Skeletal muscle satellite cell (primary cell): ENCODE data around the gene SLC48A1.
"Not testable (repeated sequence)": the region's sequence is repeated elsewhere in the genome, so short reads cannot be mapped to it uniquely, and the experiment has no call there.

ENCODE experiments used
- H3K27me3 ChIP-seq: 2 replicates; pipeline ENCODE4 v1.7.0; 2013; ENCODE audit warnings: low read length; ENCODE audit not compliant: control insufficient read depth, insufficient read depth
- H3K36me3 ChIP-seq: 2 replicates; pipeline ENCODE4 v1.7.0; 2013; ENCODE audit warnings: mild to moderate bottlenecking, control low read depth, low read length; ENCODE audit not compliant: insufficient read depth
- H3K4me1 ChIP-seq: 2 replicates; pipeline ENCODE4 v1.7.0; 2013; ENCODE audit warnings: low read length; ENCODE audit not compliant: control insufficient read depth, insufficient read depth
- H3K4me2 ChIP-seq: 2 replicates; pipeline ENCODE4 v1.7.0; 2013; ENCODE audit warnings: mild to moderate bottlenecking, low read length
- H3K4me3 ChIP-seq: 2 replicates; pipeline ENCODE4 v1.7.0; 2013; ENCODE audit warnings: low read length
- H3K9ac ChIP-seq: 2 replicates; pipeline ENCODE4 v1.7.0; 2013; ENCODE audit warnings: mild to moderate bottlenecking, low read depth, low read length, moderate library complexity
- H3K9me3 ChIP-seq: replicated peaks from 2 replicates; pipeline ENCODE4 v1.7.0; 2013; ENCODE audit warnings: mild to moderate bottlenecking, control low read depth, low read length

SLC48A1 gene

DNA sequence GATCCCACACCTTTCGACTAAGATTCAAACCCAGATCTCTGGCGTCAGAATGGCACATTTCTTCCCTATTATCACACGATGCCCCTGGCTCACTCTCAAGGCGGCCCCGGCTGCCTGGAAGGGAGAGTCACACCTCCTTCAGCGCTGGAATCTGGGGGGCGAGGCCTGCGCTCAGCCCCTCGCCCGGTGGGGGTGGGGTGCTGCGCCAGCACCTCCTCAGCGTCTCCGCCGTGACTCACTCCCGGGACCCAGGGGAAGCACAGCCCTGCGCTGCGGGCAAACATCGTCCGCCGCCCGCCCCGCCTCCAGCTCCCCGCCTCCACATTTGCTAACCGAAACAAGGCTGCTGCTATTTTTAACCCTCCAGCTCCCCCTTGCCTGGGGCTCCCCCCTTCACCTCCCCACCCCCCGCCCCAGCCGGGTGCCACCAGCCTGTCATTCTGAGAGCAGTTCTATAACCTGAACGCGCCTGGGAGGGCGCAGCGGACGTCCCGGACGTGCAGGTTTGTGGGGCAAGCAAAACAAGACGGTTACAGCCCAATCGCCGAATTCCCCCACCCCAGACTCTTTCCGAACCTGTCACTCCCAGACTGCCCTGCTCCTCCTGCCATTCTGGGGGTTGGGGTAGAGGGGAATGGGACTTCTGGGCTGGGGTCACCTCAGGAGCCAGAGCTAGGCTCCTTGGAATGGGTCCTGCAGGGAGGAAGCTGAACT is 39.9 kb downstream of the SLC48A1 start:
- peak overlapping the region; percentile 90 for H3K4me2 ChIP-seq
- peak overlapping the region; percentile 66 for H3K4me3 ChIP-seq
- H3K9me3 ChIP-seq: no peaks in the 10 kb centered on the region
- H3K4me1 ChIP-seq: peaks cover 93% of the 10 kb centered on the region
- peaks cover 25% of the 10 kb centered on the region for H3K36me3 ChIP-seq
- H3K9ac ChIP-seq: peak overlapping the region; percentile 80
- H3K27me3 ChIP-seq: no peaks in the 10 kb centered on the region

GRCh38 chr12:47813511-47814196 is 40.6 kb downstream of the SLC48A1 start:
- H3K4me3 ChIP-seq: peak overlapping the region; percentile 66
- H3K4me1 ChIP-seq: peaks cover 93% of the 10 kb centered on the region
- no peaks in the 10 kb centered on the region for H3K27me3 ChIP-seq
- H3K4me2 ChIP-seq: peak overlapping the region; percentile 90
- H3K9me3 ChIP-seq: no peaks in the 10 kb centered on the region
- peak overlapping the region; percentile 74 for H3K9ac ChIP-seq
- H3K36me3 ChIP-seq: peaks cover 24% of the 10 kb centered on the region

DNA sequence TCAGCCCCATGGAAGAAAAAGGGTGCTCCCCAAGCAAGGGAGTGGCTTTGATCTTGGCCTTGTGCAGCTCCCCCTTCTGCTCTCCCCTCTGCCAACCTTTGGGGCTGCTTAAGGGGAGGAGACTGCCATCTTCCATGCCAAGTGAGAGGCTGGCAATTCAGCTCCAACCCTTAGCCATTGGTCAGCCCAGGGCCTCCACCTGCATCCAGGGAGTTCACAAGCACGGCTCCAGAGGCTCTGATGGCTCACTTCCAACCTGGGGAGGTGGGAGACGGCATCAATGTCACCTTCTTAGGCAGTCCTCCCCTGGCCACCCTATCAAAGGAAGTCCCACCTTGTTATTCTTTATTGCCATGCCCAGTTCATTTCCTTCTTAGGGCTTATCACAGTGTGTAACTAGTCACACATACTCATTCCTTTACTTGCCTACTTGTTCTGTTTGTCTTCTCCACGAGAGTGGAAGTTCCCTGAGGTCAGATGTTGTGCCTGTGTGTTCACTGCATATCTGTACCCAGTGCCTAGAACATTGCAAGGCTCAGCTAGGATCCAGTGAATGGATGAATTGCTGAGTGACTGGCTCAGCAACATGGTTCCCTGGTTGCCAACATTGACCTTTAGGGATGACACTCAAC is 41.6 kb downstream of the SLC48A1 start:
- H3K27me3 ChIP-seq: no peaks in the 10 kb centered on the region
- no peaks in the 10 kb centered on the region for H3K9me3 ChIP-seq
- peaks cover 86% of the 10 kb centered on the region for H3K4me1 ChIP-seq
- peak overlapping the region; percentile 90 for H3K4me2 ChIP-seq
- no peak overlapping the region for H3K4me3 ChIP-seq
- peak overlapping the region; percentile 74 for H3K9ac ChIP-seq
- peaks cover 24% of the 10 kb centered on the region for H3K36me3 ChIP-seq

- H3K4me3 ChIP-seq, H3K9ac ChIP-seq, H3K4me2 ChIP-seq, H3K9me3 ChIP-seq, H3K27me3 ChIP-seq: not testable (repeated sequence)
- Histone ChIP-seq H3K4me1 (peaks cover 79% of the 10 kb centered on the region), H3K36me3 (peaks cover 24% of the 10 kb centered on the region)
These were observed 42.4 kb downstream of the SLC48A1 start for GRCh38 chr12:47815447-47815846.

- peaks cover 13% of the 10 kb centered on the region for H3K36me3 ChIP-seq
- peak overlapping the region; percentile 92 for H3K9ac ChIP-seq
- peak overlapping the region; percentile 96 for H3K4me3 ChIP-seq
- H3K9me3 ChIP-seq: no peaks in the 10 kb centered on the region
- H3K4me2 ChIP-seq: peak overlapping the region; percentile 98
- no peaks in the 10 kb centered on the region for H3K27me3 ChIP-seq
- peaks cover 77% of the 10 kb centered on the region for H3K4me1 ChIP-seq
These were observed 43.6 kb downstream of the SLC48A1 start for GRCh38 chr12:47816403-47817271.

DNA sequence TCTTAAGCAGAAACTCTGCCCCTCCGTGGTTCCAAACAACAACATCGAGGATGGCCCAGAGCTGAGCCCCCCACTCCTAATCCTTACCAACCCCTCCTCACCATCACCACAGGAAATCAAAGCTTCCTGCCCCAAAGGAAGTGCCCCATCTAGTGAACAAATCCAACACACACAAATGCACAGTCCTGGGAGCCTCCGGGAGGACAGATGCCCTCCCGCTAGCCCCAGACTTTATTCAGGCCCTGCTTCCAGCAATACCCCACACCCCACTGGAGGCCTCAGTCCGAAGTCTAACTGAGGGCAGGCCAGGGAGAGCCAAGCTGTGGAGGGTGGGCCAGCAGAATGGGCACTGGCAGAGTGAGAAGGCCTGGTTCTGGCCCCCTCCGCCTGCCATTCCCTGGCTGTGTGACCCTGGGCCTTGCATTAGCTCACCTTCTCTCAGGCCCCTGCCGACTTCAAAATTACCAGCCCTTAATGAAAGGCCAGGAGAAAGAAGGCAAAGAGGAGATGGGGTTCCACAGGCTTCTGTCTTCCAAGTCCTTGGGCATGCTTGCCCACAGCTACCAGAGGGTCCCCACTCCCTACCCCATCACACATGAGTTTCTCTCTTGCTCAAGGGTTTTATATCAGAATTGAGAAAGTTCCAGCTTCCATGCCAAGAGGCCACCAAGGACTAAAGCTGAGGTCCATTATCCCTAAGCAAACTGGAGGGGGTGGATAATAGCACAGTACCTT is 44.4 kb downstream of the SLC48A1 start:
- peaks cover 77% of the 10 kb centered on the region for H3K4me1 ChIP-seq
- peak overlapping the region; percentile 98 for H3K4me2 ChIP-seq
- no peaks in the 10 kb centered on the region for H3K27me3 ChIP-seq
- H3K36me3 ChIP-seq: peaks cover 13% of the 10 kb centered on the region
- peak overlapping the region; percentile 96 for H3K4me3 ChIP-seq
- peak overlapping the region; percentile 92 for H3K9ac ChIP-seq
- H3K9me3 ChIP-seq: no peaks in the 10 kb centered on the region

- H3K4me3 ChIP-seq: peak overlapping the region; percentile 96
- no peaks in the 10 kb centered on the region for H3K9me3 ChIP-seq
- H3K9ac ChIP-seq: peak overlapping the region; percentile 92
- peak overlapping the region; percentile 98 for H3K4me2 ChIP-seq
- H3K27me3 ChIP-seq: no peaks in the 10 kb centered on the region
- H3K4me1 ChIP-seq: peaks cover 77% of the 10 kb centered on the region
- peaks cover 13% of the 10 kb centered on the region for H3K36me3 ChIP-seq
These were observed 45.0 kb downstream of the SLC48A1 start for GRCh38 chr12:47818007-47818376.

GRCh38 chr12:47818467-47819137 is 45.6 kb downstream of the SLC48A1 start:
- H3K4me1 ChIP-seq: peaks cover 76% of the 10 kb centered on the region
- no peaks in the 10 kb centered on the region for H3K9me3 ChIP-seq
- H3K27me3 ChIP-seq: no peaks in the 10 kb centered on the region
- H3K9ac ChIP-seq: peak overlapping the region; percentile 92
- peaks cover 13% of the 10 kb centered on the region for H3K36me3 ChIP-seq
- peak overlapping the region; percentile 98 for H3K4me2 ChIP-seq
- H3K4me3 ChIP-seq: peak overlapping the region; percentile 96

- H3K27me3 ChIP-seq: no peaks in the 10 kb centered on the region
- peak overlapping the region; percentile 92 for H3K9ac ChIP-seq
- no peaks in the 10 kb centered on the region for H3K9me3 ChIP-seq
- peak overlapping the region; percentile 98 for H3K4me2 ChIP-seq
- peak overlapping the region; percentile 96 for H3K4me3 ChIP-seq
- H3K36me3 ChIP-seq: peaks cover 7% of the 10 kb centered on the region
- H3K4me1 ChIP-seq: peaks cover 76% of the 10 kb centered on the region
These were observed 46.3 kb downstream of the SLC48A1 start for GRCh38 chr12:47819138-47819895.
